ENCODE results near the gene TMEM182.

DNA sequence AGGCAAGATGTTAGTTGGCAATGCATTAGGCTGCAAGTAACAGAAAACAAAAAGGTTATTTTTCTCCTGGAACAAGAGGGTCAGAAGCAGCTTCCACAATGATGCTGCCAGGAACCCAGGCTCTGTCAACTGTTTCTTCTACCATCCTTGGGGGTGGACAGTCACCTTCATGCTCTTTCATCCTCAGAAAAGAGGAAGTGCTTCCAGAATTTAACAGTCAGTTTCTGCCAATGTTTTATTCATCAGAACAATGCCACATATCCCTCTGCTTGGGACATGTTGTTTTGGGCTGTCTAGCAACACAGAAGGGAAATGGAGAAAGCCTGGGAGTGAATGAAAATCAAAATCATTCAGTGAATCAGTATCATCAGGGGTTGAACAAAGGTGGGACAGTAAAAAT lies 7.1 kb downstream of the TMEM182 start:
- TF ChIP-seq NFRKB (IDR thresholded peaks at IDR 0.05) (no peak), ARNT (IDR thresholded peaks at IDR 0.05) (no peak), SP1 (IDR thresholded peaks at IDR 0.05) (no peak), FOXM1 (IDR thresholded peaks at IDR 0.05; ENCODE audit: borderline replicate concordance) (no peak), ELF4 (IDR thresholded peaks at IDR 0.05) (no peak), ZNF384 (IDR thresholded peaks at IDR 0.05) (no peak)
